GM21526 (cell line): ENCODE results near the gene EIF4A3.
A peak's percentile ranks its signal among the peaks of the same experiment; 100 is the strongest.
"Not testable (repeated sequence)": the region's sequence is repeated elsewhere in the genome, so short reads cannot be mapped to it uniquely, and the experiment has no call there.

Source experiments
- ATAC-seq: cut with Tn5 transposase; IDR thresholded peaks from one replicate; pipeline ENCODE4 v1.9.1; 2021; ENCODE audit warnings: moderate library complexity; ENCODE audit not compliant: unreplicated experiment, low FRiP score

EIF4A3 gene

DNA sequence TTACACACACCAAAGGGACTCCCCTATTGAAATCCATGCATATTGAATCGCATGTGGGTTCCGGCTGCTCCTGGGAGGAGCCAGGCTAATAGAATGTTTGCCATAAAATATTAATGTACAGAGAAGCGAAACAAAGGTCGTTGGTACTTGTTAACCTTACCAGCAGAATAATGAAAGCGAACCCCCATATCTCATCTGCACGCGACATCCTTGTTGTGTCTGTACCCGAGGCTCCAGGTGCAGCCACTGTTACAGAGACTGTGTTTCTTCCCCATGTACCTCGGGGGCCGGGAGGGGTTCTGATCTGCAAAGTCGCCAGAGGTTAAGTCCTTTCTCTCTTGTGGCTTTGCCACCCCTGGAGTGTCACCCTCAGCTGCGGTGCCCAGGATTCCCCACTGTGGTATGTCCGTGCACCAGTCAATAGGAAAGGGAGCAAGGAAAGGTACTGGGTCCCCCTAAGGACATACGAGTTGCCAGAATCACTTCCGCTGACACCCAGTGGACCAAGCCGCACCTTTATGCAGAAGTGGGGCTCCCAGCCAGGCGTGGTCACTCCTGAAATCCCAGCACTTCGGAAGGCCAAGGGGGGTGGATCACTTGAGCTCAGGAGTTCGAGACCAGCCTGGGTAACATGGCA is 43.4 kb downstream of the EIF4A3 start:
- ATAC-seq, result no peak

DNA sequence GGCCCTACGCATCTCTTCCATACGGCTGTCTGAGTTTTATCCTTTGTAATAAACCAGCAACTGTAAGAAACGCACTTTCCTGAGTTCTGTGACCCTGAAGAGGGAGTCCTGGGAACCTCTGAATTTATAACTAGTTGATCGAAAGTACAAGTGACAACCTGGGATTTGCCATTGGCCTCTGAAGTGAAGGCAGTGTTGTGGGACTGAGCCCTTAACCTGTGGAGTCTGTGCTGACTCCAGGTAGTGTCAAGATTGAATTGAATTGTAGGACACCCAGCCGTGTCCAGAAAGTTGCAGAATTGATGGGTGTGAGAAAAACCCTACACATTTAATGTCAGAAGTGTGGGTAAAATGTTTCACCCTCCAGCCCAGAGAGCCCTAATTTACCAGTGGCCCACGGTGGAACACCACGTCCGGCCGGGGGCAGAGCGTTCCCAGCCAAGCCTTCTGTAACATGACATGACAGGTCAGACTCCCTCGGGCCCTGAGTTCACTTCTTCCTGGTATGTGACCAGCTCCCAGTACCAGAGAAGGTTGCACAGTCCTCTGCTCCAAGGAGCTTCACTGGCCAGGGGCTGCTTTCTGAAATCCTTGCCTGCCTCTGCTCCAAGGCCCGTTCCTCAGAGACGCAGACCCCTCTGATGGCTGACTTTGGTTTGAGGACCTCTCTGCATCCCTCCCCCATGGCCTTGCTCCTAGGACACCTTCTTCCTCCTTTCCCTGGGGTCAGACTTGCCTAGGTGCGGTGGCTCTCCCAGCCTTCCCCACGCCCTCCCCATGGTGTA is 44.1 kb downstream of the EIF4A3 start:
- ATAC-seq, result no peak

DNA sequence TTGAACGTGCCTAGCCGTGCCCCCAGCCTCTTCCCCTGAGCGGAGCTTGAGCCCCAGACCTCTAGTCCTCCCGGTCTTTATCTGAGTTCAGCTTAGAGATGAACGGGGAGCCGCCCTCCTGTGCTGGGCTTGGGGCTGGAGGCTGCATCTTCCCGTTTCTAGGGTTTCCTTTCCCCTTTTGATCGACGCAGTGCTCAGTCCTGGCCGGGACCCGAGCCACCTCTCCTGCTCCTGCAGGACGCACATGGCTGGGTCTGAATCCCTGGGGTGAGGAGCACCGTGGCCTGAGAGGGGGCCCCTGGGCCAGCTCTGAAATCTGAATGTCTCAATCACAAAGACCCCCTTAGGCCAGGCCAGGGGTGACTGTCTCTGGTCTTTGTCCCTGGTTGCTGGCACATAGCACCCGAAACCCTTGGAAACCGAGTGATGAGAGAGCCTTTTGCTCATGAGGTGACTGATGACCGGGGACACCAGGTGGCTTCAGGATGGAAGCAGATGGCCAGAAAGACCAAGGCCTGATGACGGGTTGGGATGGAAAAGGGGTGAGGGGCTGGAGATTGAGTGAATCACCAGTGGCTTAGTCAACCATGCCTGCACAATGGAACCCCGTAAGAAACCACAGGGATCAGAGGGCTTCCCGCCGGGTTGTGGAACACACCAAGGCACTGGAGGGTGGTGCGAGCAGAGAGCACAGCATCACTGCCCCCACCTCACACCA is 44.8 kb downstream of the EIF4A3 start:
- no peak for ATAC-seq

DNA sequence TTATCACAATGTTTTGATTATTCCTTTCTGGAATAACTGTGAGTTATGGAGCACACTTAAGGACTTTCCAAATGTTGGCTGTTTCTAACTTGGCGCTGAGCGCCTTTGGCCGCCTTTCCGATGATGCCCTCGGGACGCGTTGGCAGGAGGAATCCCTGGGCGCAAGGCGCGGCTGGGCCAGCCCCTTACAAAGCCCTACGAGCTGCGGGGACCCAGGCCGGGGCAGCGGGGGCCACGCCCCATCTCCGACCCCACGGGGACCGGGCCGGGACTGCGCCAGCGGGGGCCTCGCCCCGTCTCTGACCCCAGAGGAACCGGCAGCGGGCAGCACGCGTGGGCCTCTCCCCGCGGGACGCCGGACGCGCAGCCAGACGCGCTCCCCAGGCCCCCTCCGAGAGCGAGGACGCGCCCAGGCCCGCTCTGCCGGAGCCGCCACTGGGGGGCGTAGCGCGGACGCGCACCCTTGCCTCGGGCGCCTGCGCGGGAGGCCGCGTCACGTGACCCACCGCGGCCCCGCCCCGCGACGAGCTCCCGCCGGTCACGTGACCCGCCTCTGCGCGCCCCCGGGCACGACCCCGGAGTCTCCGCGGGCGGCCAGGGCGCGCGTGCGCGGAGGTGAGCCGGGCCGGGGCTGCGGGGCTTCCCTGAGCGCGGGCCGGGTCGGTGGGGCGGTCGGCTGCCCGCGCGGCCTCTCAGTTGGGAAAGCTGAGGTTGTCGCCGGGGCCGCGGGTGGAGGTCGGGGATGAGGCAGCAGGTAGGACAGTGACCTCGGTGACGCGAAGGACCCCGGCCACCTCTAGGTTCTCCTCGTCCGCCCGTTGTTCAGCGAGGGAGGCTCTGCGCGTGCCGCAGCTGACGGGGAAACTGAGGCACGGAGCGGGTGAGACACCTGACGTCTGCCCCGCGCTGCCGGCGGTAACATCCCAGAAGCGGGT is 45.6 kb downstream of the EIF4A3 start, which contains the start of gene GAA:
Gene GAA (plus strand): TSS at position 571 of the 935 bp plus-strand sequence. CDS start 3,006 bp downstream, outside the sequence.
- peak; percentile 61 for ATAC-seq

DNA sequence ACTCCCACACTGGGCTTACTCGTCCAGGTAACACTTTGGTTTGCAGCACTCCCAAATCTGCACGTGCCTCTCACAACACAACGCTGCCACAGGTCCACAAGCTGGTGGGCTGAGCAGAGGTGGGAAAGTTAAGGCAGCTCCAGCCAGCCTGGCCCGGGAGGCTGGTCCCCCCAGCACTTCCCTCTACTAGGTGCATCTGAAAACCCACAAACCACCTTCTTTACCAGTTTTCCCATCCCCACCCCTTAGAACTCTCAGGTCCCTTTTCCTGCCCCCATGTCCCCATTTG is 46.9 kb downstream of the EIF4A3 start:
- no peak for ATAC-seq

DNA sequence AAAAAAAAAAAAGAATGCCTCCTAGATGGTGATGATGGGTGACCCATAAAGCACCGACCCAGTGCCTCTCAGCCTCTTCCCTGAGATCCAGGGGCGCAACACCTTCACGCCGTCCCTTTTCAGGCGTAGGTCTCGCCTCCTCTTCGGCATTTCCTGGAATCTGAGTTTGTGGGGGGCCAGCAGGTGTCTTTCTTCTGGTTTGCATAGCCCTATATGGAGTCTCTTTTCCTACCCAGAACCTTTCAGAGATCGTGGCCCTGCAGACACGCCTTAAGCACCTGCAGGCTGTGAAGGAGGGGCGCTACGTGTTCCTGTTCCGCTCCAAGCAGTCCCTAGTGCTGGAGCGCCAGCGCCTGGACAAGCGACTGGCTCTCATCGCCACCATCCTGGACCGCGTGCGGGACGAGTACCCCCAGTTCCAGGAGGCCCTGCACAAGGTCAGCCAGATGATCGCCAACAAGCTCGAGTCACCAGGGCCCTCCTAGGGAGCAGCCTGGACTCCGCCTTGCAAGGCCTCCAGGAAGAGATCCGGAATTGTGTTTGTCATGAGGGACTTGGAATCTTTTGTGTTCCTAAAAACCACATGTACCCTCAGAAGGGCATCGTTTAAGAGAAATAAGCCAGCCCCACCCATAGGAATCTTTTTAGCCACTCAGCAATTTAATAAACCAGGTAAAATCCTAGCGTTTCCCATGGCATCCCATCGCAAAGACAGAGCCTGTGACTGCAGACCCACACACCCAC is 47.5 kb downstream of the EIF4A3 start:
- ATAC-seq, result no peak

DNA sequence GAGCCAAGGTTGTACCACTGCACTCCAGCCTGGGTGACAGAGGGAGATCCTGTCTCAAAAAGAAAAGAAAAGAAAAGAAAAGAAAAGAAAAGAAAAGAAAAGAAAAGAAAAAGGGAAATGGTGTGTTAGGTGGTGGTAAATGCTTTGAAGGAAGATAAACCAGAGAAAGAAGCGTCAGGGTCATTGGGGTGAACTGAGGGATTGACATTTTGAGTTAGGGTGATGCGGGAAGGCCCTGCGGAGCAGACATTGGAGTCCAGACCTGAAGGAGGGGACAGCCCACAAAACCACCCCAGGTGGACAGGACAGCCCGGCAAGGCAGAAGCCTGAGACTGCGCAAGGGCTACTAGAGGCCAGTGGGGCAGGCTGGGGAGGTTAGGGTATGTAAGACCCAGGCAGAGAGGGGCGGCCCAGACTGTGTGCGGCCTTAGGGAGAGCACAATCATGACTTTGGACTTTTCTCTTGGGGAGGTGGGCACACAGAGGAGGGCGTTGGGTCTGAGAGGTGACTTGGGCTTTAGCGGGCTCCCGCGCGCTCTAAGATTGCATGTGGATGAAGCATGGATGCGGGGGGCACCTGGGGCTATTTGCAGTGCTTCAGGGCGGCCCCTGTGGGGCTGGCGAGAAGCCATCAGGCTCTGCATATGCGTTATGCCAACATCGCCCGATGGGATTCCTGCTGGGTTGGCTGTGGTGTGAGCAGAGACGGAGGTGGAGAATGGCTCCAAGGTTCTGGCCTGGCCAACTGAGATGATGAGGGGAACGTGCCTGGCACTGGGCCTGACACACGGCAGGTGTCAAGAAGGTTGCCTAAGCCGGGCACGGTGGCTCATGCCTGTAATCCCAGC is 48.9 kb downstream of the EIF4A3 start:
- ATAC-seq, result no peak

DNA sequence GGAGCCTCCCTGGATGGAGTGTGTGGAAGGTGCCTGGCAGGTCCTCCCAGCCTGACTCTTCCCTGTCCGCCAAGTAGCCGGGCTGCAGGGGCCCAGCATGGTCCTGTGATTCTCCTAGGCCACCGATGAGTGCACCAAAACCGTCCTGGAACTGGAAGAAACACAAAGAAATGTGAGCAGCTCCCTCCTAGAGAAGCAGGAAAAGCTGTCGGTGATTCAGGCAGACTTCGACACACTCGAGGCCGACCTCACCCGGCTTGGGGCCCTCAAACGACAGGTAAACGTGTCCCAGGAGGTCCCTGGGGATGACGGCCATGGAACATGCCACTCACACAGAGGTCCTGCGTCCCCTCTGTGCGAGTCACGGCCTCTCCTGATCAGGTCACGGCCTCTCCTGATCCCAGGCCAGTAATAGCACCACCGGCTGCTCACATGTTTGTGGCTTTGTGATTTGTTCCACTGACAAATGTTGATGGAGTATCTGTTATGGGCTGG is 49.8 kb downstream of the EIF4A3 start:
- no peak for ATAC-seq

DNA sequence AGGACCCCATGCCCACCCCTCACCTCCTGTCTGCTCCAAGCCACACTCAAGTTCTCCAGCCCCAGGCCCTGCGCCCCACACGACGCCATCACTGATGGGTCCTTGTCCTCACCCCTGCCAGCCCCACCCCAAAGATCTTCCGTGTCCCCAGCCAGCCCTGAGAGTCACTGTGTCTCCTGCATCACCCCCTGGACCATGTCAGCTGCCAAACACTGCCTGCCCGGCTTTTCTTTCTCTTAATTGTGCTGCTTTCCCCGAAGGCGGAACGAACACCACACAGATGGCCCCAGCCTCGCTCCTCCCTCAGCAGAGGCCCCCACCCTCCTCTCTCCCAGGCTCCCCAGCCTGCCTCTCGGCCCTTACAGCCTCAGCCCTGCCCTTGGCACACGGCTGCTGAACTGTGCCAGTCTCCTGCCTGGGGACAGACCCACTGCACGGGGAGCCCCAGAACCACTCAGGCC is 50.3 kb downstream of the EIF4A3 start:
- ATAC-seq, result no peak

DNA sequence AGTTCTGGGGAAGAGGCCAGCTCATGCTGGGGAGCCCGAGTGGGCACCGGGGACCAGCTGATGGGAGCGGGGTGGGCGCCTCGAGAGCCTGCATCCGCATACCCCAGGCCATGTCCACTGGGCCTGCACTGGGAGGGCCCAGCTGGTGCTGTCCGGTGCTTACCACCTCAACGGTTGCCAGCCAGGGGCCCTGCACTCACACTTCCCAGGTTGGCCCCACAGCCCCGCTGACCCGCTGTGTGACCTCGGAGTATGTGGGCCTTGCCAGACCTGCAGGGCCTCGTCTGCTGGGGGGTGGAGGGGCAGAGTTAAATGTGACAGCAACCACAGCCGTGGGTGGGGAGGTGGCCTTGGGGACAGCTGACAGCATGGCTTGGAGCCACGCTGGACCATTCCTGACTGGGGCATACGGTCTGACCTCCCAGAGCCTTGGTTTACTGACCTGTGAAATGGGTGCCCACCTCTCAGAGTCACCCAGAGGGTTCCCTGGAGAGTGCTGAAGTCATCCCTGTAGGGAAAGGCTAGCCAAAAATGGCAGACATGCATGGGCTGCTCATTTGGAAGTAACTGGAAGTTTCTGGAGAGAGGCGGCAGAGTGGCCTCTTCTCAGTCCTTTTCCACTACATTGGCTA is 51.0 kb downstream of the EIF4A3 start:
- no peak for ATAC-seq

DNA sequence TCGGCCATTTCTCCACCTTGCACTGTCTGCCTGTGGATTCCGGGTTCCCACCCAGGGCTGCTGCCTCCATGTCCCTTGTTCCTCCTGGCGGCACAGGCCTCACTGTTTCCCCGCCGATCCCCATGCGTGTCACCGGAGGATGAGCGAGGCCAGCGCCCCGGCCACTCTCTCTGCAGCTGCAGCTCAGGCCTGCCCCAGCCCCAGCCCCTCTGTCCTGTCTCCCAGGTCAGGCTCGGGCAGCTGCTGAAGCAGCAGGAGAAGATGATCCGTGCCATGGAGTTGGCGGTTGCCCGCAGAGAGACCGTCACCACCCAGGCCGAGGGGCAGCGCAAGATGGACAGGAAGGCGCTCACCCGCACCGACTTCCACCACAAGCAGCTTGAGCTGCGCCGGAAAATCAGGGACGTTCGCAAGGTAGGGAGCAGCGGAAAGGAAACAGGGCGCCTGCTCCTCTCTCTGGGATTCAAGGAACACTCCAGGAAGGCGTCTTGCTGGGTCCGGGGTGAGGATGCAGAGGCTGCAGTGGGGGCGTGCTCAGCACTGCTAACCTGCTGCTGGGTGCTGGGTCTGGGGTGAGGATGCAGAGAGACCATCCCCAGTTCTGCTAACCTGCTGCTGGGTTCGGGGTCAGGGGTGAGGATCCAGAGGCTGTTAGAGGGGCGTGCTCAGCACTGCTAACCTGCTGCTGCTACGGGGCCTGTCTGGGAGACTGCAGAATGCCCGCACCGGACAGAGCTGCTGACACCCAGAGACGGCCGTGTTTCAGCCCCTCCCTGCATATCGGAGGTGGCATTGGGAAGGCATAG is 51.7 kb downstream of the EIF4A3 start:
- no peak for ATAC-seq

DNA sequence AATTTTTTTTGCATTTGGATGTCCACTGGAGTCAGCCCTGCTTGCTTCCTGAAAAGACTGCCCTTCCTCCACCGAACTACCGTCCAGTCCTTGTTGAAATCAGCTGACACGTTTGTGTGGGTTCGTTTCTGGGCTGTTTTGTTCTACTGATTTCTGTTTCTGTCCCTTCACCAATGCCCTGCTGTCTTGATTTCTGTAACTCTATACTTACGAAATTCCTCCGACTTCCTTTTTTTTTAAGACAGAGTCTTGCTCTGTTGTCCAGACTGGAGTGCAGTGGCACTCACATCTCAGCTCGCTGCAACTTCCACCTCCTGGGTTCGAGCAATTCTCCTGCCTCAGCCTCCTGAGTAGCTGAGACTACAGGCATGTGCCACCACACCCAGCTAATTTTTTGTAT is 54.0 kb downstream of the EIF4A3 start:
- no peak for ATAC-seq

DNA sequence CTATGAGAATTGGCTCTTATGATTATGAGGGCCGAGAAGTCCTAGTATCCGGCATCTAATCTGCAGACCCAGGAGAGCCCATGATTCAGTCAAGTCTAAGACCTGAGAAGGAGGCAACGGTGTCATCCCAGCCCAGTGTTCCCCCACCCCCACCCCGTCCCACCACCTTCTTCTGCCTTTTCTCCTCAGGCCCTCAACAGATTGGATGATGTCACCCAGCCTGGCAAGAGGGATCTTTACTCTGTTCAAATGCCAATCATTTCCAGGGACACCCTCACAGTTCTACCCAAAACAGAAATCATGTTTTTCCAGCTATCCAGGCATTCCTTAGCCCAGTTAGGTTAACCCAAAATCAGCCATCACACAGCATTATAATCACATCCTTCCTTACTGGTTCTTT is 55.6 kb downstream of the EIF4A3 start:
- ATAC-seq, result no peak

DNA sequence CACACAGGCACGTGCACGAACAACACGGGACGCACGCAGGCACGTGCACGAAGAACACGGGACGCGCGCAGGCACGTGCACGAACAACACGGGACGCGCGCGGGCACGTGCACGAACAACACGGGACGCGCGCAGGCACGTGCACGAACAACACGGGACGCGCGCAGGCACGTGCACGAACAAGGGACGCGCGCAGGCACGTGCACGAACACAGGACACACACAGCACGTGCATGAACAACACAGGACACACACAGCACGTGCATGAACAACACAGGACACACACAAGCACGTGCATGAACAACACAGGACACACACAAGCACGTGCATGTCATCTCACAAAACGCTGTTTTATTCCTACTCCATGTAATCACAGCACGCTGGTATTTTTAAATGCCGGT is 56.8 kb downstream of the EIF4A3 start:
- ATAC-seq, result not testable (repeated sequence)

DNA sequence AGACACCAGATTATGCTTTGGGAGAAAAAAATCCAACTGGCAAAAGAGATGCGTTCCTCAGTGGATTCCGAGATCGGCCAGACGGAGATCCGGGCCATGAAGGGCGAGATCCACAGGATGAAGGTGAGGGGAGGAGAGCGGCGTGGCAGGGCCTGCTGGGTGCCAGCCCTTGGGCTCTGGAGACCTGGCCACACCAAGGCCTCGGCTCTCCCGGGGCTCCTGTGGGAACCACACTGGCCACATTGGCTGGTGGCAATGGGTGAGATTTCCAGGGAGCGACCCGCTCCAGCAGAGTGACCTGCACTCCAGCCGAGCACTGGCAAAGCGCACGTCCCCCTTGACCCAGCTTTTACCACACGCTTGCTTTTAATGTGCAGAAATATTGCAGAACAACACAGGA is 57.2 kb downstream of the EIF4A3 start:
- ATAC-seq, result no peak

DNA sequence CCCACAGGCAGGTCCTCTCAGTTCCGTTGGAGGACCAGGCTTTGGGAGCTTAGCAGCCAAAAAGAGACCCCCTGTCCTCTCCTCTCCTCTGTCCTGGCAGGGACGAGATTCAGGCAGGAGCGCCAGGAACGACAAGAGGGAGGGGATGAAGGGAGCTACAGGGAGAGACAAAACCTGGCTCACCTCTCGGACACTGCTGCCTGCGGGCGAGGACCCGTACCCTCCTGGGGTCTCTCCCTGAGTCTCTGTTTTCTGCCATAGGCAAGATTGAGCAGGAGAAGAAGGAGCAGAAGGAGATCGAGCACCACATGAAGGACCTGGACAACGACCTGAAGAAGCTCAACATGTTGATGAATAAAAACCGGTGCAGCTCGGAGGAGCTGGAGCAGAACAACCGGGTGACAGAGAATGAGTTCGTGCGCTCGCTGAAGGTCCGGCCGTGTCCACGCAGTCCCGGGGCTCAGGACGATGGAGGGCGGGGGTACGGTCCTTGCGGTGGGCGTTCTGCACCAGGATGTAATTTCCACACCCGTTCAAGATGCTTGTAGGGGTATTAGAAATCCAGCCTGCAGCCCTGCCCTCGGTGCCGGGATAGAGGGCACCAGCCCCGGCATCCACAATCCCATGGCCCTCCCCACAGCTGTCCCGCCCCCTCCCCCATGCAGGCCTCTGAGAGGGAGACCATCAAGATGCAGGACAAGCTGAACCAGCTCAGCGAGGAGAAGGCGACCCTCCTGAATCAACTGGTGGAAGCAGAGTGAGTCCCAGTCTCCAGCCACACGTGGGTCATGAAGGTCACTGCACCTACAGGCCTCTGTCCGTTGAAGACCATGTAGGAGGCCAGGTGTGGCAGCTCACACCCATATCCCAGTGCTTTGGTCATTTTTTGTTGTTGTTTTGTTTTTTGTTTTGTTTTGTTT is 59.3 kb downstream of the EIF4A3 start:
- no peak for ATAC-seq
